ENCODE data around the gene MT1M. TPM values are rescaled to one million over a fixed set of nuclear protein-coding genes. Genes with fewer than 3 reads are reported as not detected.
"Not testable (repeated sequence)": the region's sequence is repeated elsewhere in the genome, so short reads cannot be mapped to it uniquely, and the experiment has no call there.

The MT1M gene
- total and polyA plus RNA-seq, 2 donors from 2014 or later: 15.3 to 27.9 TPM

GRCh38 chr16:56673921-56674320, 41.5 kb downstream of the MT1M start:
- Histone ChIP-seq H3K4me3 (ENCODE audit: low read length in 3 of 3) (no peak overlapping the region), H3K9ac (ENCODE audit: low read length in 3 of 3) (no peak overlapping the region), H3K9me3 (ENCODE audit: control insufficient read depth in 2 of 3, insufficient read depth in 1 of 3, low read length in 3 of 3) (no peaks in the 10 kb centered on the region), H3K27ac (ENCODE audit: low read depth in 2 of 2, low read length in 2 of 2) (no peak overlapping the region), H3K36me3 (ENCODE audit: control insufficient read depth in 2 of 3, insufficient read depth in 3 of 3, low read length in 3 of 3) (no peaks in the 10 kb centered on the region), H3K4me1 (ENCODE audit: control insufficient read depth in 2 of 3, insufficient read depth in 2 of 3, low read depth in 1 of 3, low read length in 3 of 3) (peaks cover 0 to 3% (median 0%) of the 10 kb centered on the region in 3 donors), H3K27me3 (ENCODE audit: control insufficient read depth, insufficient read depth, low read length) (peaks cover 41% of the 10 kb centered on the region)
- TF ChIP-seq CTCF (IDR thresholded peaks at IDR 0.05; ENCODE audit: borderline replicate concordance, extremely low read depth, insufficient read depth): peak; percentile 47
- FAIRE-seq: no peak
- peak in 3 of 5 donors; percentile 42 to 60 (median 49) for DNase-seq
- intact Hi-C loops (cut with DNase I): no loop called here

- H3K27ac ChIP-seq (ENCODE audit: low read depth in 2 of 2, low read length in 2 of 2); H3K4me3 ChIP-seq (ENCODE audit: low read length in 3 of 3); intact Hi-C loops (cut with DNase I); H3K9me3 ChIP-seq (ENCODE audit: control insufficient read depth in 2 of 3, insufficient read depth in 1 of 3, low read length in 3 of 3); H3K4me1 ChIP-seq (ENCODE audit: control insufficient read depth in 2 of 3, insufficient read depth in 2 of 3, low read depth in 1 of 3, low read length in 3 of 3); FAIRE-seq; H3K36me3 ChIP-seq (ENCODE audit: control insufficient read depth in 2 of 3, insufficient read depth in 3 of 3, low read length in 3 of 3); DNase-seq; H3K9ac ChIP-seq (ENCODE audit: low read length in 3 of 3): not testable (repeated sequence)
- H3K27me3 ChIP-seq (ENCODE audit: control insufficient read depth, insufficient read depth, low read length): peaks cover 37% of the 10 kb centered on the region
Observed at GRCh38 chr16:56674570-56674969, 42.1 kb downstream of the MT1M start.

GRCh38 chr16:56675685-56676210, 43.3 kb downstream of the MT1M start:
- Histone ChIP-seq H3K27me3 (ENCODE audit: control insufficient read depth, insufficient read depth, low read length) (peaks cover 27% of the 10 kb centered on the region), H3K36me3 (ENCODE audit: control insufficient read depth in 2 of 3, insufficient read depth in 3 of 3, low read length in 3 of 3) (no peaks in the 10 kb centered on the region), H3K9ac (ENCODE audit: low read length in 3 of 3) (no peak overlapping the region), H3K4me3 (ENCODE audit: low read length in 3 of 3) (peak overlapping the region in 2 of 3 donors; percentile 36 to 56), H3K4me1 (ENCODE audit: control insufficient read depth in 2 of 3, insufficient read depth in 2 of 3, low read depth in 1 of 3, low read length in 3 of 3) (no peaks in the 10 kb centered on the region), H3K9me3 (ENCODE audit: control insufficient read depth in 2 of 3, insufficient read depth in 1 of 3, low read length in 3 of 3) (no peaks in the 10 kb centered on the region), H3K27ac (ENCODE audit: low read depth in 2 of 2, low read length in 2 of 2) (no peak overlapping the region)
- intact Hi-C loops (cut with DNase I): no loop called here
- DNase-seq (peak in 1 of 5 donors; percentile 44), FAIRE-seq (no peak)
- no peak for TF ChIP-seq CTCF (IDR thresholded peaks at IDR 0.05; ENCODE audit: borderline replicate concordance, extremely low read depth, insufficient read depth)

GRCh38 chr16:56677474-56677873, 45.0 kb downstream of the MT1M start:
- H3K27me3 ChIP-seq (ENCODE audit: control insufficient read depth, insufficient read depth, low read length): peaks cover 19% of the 10 kb centered on the region
- H3K27ac ChIP-seq (ENCODE audit: low read depth in 2 of 2, low read length in 2 of 2): no peak overlapping the region
- no peaks in the 10 kb centered on the region for H3K9me3 ChIP-seq (ENCODE audit: control insufficient read depth in 2 of 3, insufficient read depth in 1 of 3, low read length in 3 of 3)
- no peak overlapping the region for H3K4me3 ChIP-seq (ENCODE audit: low read length in 3 of 3)
- no peaks in the 10 kb centered on the region for H3K36me3 ChIP-seq (ENCODE audit: control insufficient read depth in 2 of 3, insufficient read depth in 3 of 3, low read length in 3 of 3)
- H3K4me1 ChIP-seq (ENCODE audit: control insufficient read depth in 2 of 3, insufficient read depth in 2 of 3, low read depth in 1 of 3, low read length in 3 of 3): no peaks in the 10 kb centered on the region
- intact Hi-C loops (cut with DNase I): no loop called here
- H3K9ac ChIP-seq (ENCODE audit: low read length in 3 of 3): no peak overlapping the region
- TF ChIP-seq CTCF (IDR thresholded peaks at IDR 0.05; ENCODE audit: borderline replicate concordance, extremely low read depth, insufficient read depth): no peak
- DNase-seq (no peak), FAIRE-seq (no peak)

Data from kidney (tissue), 14 donors.